ENCODE measurements around the gene OR8D1. TPM values are rescaled to one million over a fixed set of nuclear protein-coding genes. Genes with fewer than 3 reads are reported as not detected.

Gene OR8D1
- total and polyA plus RNA-seq, 9 of the 15 experiments (the other 6 are each of a cell fraction or from before 2014, with no cell fraction given) = 0.08 to 0.55 TPM; not detected in 7

DNA sequence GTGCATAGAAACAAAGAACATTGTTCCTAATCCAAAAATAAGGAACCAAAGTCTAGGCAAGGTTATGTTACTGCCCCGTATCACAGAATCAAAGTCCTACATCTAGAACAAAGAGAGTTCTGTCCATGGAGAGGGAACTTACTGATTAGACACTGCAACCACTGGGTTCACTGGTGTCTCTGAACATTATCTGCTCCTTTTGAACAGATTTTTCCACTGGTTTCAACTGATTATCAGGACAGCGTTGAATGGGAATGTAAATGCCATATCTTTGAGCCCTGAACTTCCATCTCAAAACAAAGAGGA lies 26.3 kb upstream of the OR8D1 start:
- Histone ChIP-seq H3K9ac (ENCODE audit: insufficient read depth in 1 of 2, low read depth in 2 of 2, low read length in 2 of 2) (no peak overlapping the region), H3K9me3 (replicated peaks; ENCODE audit: control insufficient read depth, insufficient read depth, low read depth, low read length) (no peaks in the 10 kb centered on the region), H3K4me2 (ENCODE audit: insufficient read depth, low read length) (no peak overlapping the region), H3K36me3 (ENCODE audit: control insufficient read depth, insufficient read depth, low read length) (no peaks in the 10 kb centered on the region), H3K9me1 (ENCODE audit: control insufficient read depth, insufficient read depth, low read length) (no peaks in the 10 kb centered on the region), H3K27ac (ENCODE audit: extremely low read depth, low read depth, low read length) (no peak overlapping the region), H3K4me3 (no peak overlapping the region), H3K4me1 (replicated peaks in 1 of 2; ENCODE audit: control insufficient read depth in 2 of 2, insufficient read depth in 2 of 2, low read length in 2 of 2) (no peaks in the 10 kb centered on the region; a peak in 1 of 5 replicates), H4K20me1 (replicated peaks; ENCODE audit: control insufficient read depth, insufficient read depth, low read length) (no peaks in the 10 kb centered on the region), H3K27me3 (ENCODE audit: control insufficient read depth in 2 of 2, insufficient read depth in 2 of 2, low read length in 2 of 2) (no peaks in the 10 kb centered on the region), H2AFZ (ENCODE audit: low read depth, low read length) (no peak overlapping the region), H3K79me2 (ENCODE audit: control insufficient read depth, insufficient read depth, low read length) (no peaks in the 10 kb centered on the region)
- 16% methylated on average over 2 of the region's 2 CpGs for whole genome bisulfite sequencing (ENCODE audit: insufficient coverage, low coverage, missing lambda C conversion rate)
- no peak for FAIRE-seq
- no peak for DNase-seq (ENCODE audit: extremely low read depth in 1 of 4, low spot score in 3 of 4)
- in situ Hi-C loops (cut with MboI) (no loop called here), intact Hi-C loops (cut with micrococcal nuclease) (no loop called here)
- no TSS peak for BruUV-seq (replicated peaks)
- ChIA-PET CTCF (ENCODE audit: low intra/inter-chr PET ratio) (no interaction called here), POLR2A (no interaction called here)
- ATAC-seq = no peak
- no peak for TF ChIP-seq RFX1 (IDR thresholded peaks at IDR 0.05)
- TF ChIP-seq ZFP30 (CRISPR knock-in tag; IDR thresholded peaks at IDR 0.05; ENCODE audit: borderline replicate concordance) = no peak
- TF ChIP-seq SMC3 (conservative IDR thresholded peaks at IDR 0.05; ENCODE audit: insufficient read depth, low read depth, low read length) = no peak
- TF ChIP-seq HCFC1 (IDR thresholded peaks at IDR 0.05; ENCODE audit: low read depth, low read length) = no peak
- no peak for TF ChIP-seq SNRNP70 (optimal IDR thresholded peaks at IDR 0.05; ENCODE audit: low read depth, low read length)
- no peak for TF ChIP-seq ARHGAP35 (IDR thresholded peaks at IDR 0.05; ENCODE audit: partially characterized antibody)
- TF ChIP-seq, protein P1, sequence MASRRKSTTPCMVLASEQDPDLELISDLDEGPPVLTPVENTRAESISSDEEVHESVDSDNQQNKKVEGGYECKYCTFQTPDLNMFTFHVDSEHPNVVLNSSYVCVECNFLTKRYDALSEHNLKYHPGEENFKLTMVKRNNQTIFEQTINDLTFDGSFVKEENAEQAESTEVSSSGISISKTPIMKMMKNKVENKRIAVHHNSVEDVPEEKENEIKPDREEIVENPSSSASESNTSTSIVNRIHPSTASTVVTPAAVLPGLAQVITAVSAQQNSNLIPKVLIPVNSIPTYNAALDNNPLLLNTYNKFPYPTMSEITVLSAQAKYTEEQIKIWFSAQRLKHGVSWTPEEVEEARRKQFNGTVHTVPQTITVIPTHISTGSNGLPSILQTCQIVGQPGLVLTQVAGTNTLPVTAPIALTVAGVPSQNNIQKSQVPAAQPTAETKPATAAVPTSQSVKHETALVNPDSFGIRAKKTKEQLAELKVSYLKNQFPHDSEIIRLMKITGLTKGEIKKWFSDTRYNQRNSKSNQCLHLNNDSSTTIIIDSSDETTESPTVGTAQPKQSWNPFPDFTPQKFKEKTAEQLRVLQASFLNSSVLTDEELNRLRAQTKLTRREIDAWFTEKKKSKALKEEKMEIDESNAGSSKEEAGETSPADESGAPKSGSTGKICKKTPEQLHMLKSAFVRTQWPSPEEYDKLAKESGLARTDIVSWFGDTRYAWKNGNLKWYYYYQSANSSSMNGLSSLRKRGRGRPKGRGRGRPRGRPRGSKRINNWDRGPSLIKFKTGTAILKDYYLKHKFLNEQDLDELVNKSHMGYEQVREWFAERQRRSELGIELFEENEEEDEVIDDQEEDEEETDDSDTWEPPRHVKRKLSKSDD (conservative IDR thresholded peaks at IDR 0.05; ENCODE audit: low read length) = no peak
- TF ChIP-seq BRD4 (IDR thresholded peaks at IDR 0.05) = no peak
- TF ChIP-seq ZNF707 (CRISPR knock-in tag; conservative IDR thresholded peaks at IDR 0.05) = no peak
- TF ChIP-seq ZNF274 (IDR thresholded peaks at IDR 0.05; ENCODE audit: borderline replicate concordance, low read depth, low read length) = no peak
- no peak for TF ChIP-seq ZNF263 (CRISPR knock-in tag; IDR thresholded peaks at IDR 0.05; ENCODE audit: borderline replicate concordance)
- TF ChIP-seq, protein P2, sequence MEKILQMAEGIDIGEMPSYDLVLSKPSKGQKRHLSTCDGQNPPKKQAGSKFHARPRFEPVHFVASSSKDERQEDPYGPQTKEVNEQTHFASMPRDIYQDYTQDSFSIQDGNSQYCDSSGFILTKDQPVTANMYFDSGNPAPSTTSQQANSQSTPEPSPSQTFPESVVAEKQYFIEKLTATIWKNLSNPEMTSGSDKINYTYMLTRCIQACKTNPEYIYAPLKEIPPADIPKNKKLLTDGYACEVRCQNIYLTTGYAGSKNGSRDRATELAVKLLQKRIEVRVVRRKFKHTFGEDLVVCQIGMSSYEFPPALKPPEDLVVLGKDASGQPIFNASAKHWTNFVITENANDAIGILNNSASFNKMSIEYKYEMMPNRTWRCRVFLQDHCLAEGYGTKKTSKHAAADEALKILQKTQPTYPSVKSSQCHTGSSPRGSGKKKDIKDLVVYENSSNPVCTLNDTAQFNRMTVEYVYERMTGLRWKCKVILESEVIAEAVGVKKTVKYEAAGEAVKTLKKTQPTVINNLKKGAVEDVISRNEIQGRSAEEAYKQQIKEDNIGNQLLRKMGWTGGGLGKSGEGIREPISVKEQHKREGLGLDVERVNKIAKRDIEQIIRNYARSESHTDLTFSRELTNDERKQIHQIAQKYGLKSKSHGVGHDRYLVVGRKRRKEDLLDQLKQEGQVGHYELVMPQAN (IDR thresholded peaks at IDR 0.05; ENCODE audit: borderline replicate concordance) = no peak
- no peak for TF ChIP-seq DDX20 (tag; IDR thresholded peaks at IDR 0.05; ENCODE audit: low read depth)
- TF ChIP-seq ZNF184 (CRISPR knock-in tag; IDR thresholded peaks at IDR 0.05) = no peak
- TF ChIP-seq DACH1 (IDR thresholded peaks at IDR 0.05; ENCODE audit: partially characterized antibody) = no peak
- no peak for TF ChIP-seq ZNF766 (CRISPR knock-in tag; conservative IDR thresholded peaks at IDR 0.05)
- no peak for TF ChIP-seq FOXP1 (CRISPR knock-in tag; IDR thresholded peaks at IDR 0.05)
- no peak for TF ChIP-seq MTA2 (IDR thresholded peaks at IDR 0.05; ENCODE audit: low read depth)

All from K562 (cell line).